ENCODE measurements around the gene DNAJB13.
A peak's percentile ranks its signal among the peaks of the same experiment; 100 is the strongest.
"Not testable (repeated sequence)": the region's sequence is repeated elsewhere in the genome, so short reads cannot be mapped to it uniquely, and the experiment has no call there.

DNAJB13 gene

GRCh38 chr11:73931951-73932350 lies 18.9 kb upstream of the DNAJB13 start:
- TF ChIP-seq CTCF (IDR thresholded peaks at IDR 0.05; ENCODE audit: low read depth, low read length): no peak
- H3K9me3 ChIP-seq (ENCODE audit: severe bottlenecking): no peaks in the 10 kb centered on the region

DNA sequence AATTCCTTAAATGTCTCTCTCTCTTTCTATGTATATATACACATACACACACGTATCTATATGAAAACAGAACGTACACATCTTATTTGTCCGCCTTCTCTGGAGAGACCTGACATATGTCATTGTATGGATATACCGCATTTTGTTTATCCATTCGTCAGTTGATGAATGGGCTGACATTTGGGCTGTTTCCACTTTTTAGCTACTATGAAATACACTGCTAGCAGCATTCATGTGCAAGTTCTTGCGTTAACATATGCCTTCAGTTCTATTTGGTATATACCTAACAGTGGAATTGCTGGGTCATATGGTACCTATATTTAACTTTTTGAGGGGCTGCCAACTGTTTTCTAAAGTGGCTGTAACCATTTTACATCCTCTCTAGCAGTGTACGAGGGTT lies 18.0 kb upstream of the DNAJB13 start:
- H3K9me3 ChIP-seq (ENCODE audit: severe bottlenecking): no peaks in the 10 kb centered on the region
- H3K27me3 ChIP-seq (ENCODE audit: insufficient read depth, low read depth, severe bottlenecking): no peaks in the 10 kb centered on the region
- H3K36me3 ChIP-seq: peaks cover 21% of the 10 kb centered on the region
- H3K27ac ChIP-seq: no peak overlapping the region
- DNase-seq: no peak
- H3K4me3 ChIP-seq (ENCODE audit: low read depth, low read length): no peak overlapping the region
- no peak for TF ChIP-seq CTCF (IDR thresholded peaks at IDR 0.05; ENCODE audit: low read depth, low read length)

More at GRCh38 chr11:73931951-73932350, 18.9 kb upstream of the DNAJB13 start:
- no peak for DNase-seq
- Histone ChIP-seq H3K4me3 (ENCODE audit: low read depth, low read length) (no peak overlapping the region), H3K27me3 (ENCODE audit: insufficient read depth, low read depth, severe bottlenecking) (no peaks in the 10 kb centered on the region), H3K36me3 (peaks cover 28% of the 10 kb centered on the region), H3K27ac (no peak overlapping the region)

DNA sequence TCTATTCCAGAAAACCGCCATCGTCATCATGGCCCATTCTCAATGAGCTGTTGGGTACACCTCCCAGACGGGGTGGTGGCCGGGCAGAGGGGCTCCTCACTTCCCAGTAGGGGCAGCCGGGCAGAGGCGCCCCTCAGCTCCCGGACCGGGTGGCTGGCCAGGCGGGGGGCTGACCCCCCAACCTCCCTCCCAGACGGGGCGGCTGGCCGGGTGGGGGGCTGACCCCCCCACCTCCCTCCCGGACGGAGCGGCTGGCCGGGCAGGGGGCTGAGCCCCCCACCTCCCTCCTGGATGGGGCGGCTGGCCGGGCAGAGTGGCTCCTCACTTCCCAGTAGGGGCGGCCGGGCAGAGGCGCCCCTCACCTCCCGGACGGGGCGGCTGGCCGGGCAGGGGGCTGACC lies 14.8 kb upstream of the DNAJB13 start:
- H3K36me3 ChIP-seq: not testable (repeated sequence)
- H3K9me3 ChIP-seq (ENCODE audit: severe bottlenecking): peaks cover 13% of the 10 kb centered on the region

GRCh38 chr11:73939096-73939495 lies 11.7 kb upstream of the DNAJB13 start:
- peak overlapping the region; percentile 44 for H3K27ac ChIP-seq
- TF ChIP-seq CTCF (IDR thresholded peaks at IDR 0.05; ENCODE audit: low read depth, low read length): no peak
- no peak for DNase-seq

More for the DNA sequence above, 14.8 kb upstream of the DNAJB13 start:
- not testable (repeated sequence) for H3K4me3 ChIP-seq (ENCODE audit: low read depth, low read length); DNase-seq; H3K27me3 ChIP-seq (ENCODE audit: insufficient read depth, low read depth, severe bottlenecking); H3K27ac ChIP-seq

GRCh38 chr11:73940801-73941570 lies 9.8 kb upstream of the DNAJB13 start:
- Histone ChIP-seq H3K27me3 (ENCODE audit: insufficient read depth, low read depth, severe bottlenecking) (no peaks in the 10 kb centered on the region), H3K9me3 (ENCODE audit: severe bottlenecking) (peaks cover 13% of the 10 kb centered on the region), H3K27ac (no peak overlapping the region), H3K36me3 (peaks cover 5% of the 10 kb centered on the region; the same call in 1 of the 2 replicates), H3K4me3 (ENCODE audit: low read depth, low read length) (no peak overlapping the region)
- TF ChIP-seq CTCF (IDR thresholded peaks at IDR 0.05; ENCODE audit: low read depth, low read length): no peak
- no peak for DNase-seq

More at GRCh38 chr11:73939096-73939495, 11.7 kb upstream of the DNAJB13 start:
- Histone ChIP-seq H3K9me3 (ENCODE audit: severe bottlenecking) (peaks cover 13% of the 10 kb centered on the region), H3K27me3 (ENCODE audit: insufficient read depth, low read depth, severe bottlenecking) (no peaks in the 10 kb centered on the region), H3K4me3 (ENCODE audit: low read depth, low read length) (no peak overlapping the region), H3K36me3 (peaks cover 5% of the 10 kb centered on the region)

- Histone ChIP-seq H3K27me3 (ENCODE audit: insufficient read depth, low read depth, severe bottlenecking) (no peaks in the 10 kb centered on the region), H3K27ac (no peak overlapping the region), H3K9me3 (ENCODE audit: severe bottlenecking) (peaks cover 13% of the 10 kb centered on the region), H3K36me3 (peaks cover 5% of the 10 kb centered on the region; the same call in 1 of the 2 replicates), H3K4me3 (ENCODE audit: low read depth, low read length) (no peak overlapping the region)
- no peak for TF ChIP-seq CTCF (IDR thresholded peaks at IDR 0.05; ENCODE audit: low read depth, low read length)
- no peak for DNase-seq
Observed at GRCh38 chr11:73942010-73942409, 8.8 kb upstream of the DNAJB13 start.
